ENCODE measurements around the gene ORMDL3.
A peak's percentile ranks its signal among the peaks of the same experiment; 100 is the strongest.

The ORMDL3 gene

GRCh38 chr17:39927101-39927928 is at the start of gene ORMDL3, which contains the start of gene LRRC3C:
ORMDL3 (minus strand) TSS chr17:39927601; CDS start chr17:39924203, 3,398 bp downstream.
LRRC3C (plus strand) TSS chr17:39927732; CDS start chr17:39941524, 13,792 bp downstream.
- TF ChIP-seq CTCF (IDR thresholded peaks at IDR 0.05; ENCODE audit: insufficient read depth, missing control alignments) = no peak
- FAIRE-seq = no peak
- peak; percentile 86 for DNase-seq (ENCODE audit: insufficient read length, low spot score)

DNA sequence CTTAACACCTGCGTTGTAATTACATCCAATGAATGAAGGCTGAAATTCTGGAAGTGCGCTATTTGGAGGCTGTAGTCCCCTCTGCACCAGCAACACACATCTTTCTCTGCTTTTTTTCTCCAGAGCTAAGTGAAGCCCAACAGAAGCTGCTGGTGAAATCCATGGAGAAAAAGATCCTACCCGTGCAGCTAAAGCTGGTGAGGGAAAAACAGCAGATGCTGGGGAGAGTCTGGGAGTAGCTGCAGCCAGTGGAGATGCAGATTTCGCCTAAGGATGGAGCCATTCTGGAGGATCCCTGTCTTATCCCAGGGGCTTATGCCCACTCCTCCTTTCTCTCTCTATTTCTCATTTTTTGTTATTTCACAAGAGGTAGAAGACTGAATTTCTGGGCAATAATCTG is 48.4 kb upstream of the ORMDL3 start:
- no peak for DNase-seq (ENCODE audit: insufficient read length, low spot score)
- no peak for FAIRE-seq
- TF ChIP-seq CTCF (IDR thresholded peaks at IDR 0.05; ENCODE audit: insufficient read depth, missing control alignments) = no peak

DNA sequence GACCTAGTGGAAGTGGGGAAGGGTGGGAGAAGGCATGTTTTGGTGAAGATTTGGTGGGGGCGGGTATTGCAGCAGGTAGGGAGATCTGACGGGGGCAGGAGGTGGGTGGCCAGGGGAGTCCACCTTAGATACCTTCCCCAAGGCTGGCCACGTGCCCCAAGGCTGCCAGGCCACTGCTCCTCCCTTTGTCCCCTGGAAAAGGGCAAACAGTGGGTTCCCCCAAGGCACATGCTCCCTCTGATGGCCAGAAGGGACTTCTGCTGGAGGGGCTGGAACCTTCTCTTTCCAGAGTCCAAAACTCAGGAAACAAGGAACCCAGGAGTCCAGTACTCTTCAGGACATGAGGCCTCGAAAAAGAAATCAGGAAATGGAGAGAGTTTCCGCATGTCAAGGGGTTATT is 47.0 kb upstream of the ORMDL3 start:
- no peak for DNase-seq (ENCODE audit: insufficient read length, low spot score)
- TF ChIP-seq CTCF (IDR thresholded peaks at IDR 0.05; ENCODE audit: insufficient read depth, missing control alignments) = no peak
- no peak for FAIRE-seq

- no peak for TF ChIP-seq CTCF (IDR thresholded peaks at IDR 0.05; ENCODE audit: insufficient read depth, missing control alignments)
- DNase-seq (ENCODE audit: insufficient read length, low spot score) (no peak), FAIRE-seq (no peak)
These were observed 46.1 kb upstream of the ORMDL3 start for GRCh38 chr17:39973496-39973895.

GRCh38 chr17:39972271-39972670 is 44.9 kb upstream of the ORMDL3 start:
- FAIRE-seq (no peak), DNase-seq (ENCODE audit: insufficient read length, low spot score) (no peak)
- TF ChIP-seq CTCF (IDR thresholded peaks at IDR 0.05; ENCODE audit: insufficient read depth, missing control alignments) = no peak

DNA sequence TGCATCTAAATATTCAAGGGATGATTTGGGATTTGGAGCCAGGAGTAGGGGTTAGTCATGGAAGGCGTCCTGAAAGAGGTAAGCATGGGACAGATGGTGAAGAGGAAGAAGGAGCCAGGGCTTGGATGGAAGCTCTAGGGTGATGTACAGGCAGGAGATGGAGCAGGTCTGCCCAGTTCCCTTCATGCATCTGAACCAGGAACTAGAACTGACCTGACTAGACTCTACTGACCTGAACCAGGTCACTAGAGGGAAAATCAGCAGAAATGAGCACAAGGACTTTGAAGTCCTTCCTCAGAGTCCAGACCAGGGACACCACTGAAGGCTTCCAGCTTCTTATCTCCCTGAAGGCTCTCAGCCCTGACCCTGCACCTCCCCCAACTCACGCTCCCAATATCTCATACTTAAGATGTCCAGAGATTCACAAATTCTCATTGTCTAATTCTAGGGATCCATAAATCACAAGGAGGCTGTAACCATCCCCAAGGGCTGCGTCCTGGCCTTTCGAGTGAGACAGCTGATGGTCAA is 43.7 kb upstream of the ORMDL3 start:
- no peak for TF ChIP-seq CTCF (IDR thresholded peaks at IDR 0.05; ENCODE audit: insufficient read depth, missing control alignments)
- no peak for FAIRE-seq
- DNase-seq (ENCODE audit: insufficient read length, low spot score) = no peak

- TF ChIP-seq CTCF (IDR thresholded peaks at IDR 0.05; ENCODE audit: insufficient read depth, missing control alignments) = no peak
- DNase-seq (ENCODE audit: insufficient read length, low spot score) = no peak
- no peak for FAIRE-seq
These were observed 42.8 kb upstream of the ORMDL3 start for GRCh38 chr17:39970157-39970692.

Measured in D721Med (cell line).